Iris pigment epithelial cell (primary cell): ENCODE measurements around the gene SLC25A13.

ENCODE experiments used
- DNase-seq: peaks from one replicate; pipeline ENCODE4 v3.0.0-alpha.2; 2011; ENCODE audit warnings: low read depth

Gene SLC25A13

GRCh38 chr7:96238976-96239766, 82.7 kb downstream of the SLC25A13 start:
- peak; percentile 59 for DNase-seq

DNA sequence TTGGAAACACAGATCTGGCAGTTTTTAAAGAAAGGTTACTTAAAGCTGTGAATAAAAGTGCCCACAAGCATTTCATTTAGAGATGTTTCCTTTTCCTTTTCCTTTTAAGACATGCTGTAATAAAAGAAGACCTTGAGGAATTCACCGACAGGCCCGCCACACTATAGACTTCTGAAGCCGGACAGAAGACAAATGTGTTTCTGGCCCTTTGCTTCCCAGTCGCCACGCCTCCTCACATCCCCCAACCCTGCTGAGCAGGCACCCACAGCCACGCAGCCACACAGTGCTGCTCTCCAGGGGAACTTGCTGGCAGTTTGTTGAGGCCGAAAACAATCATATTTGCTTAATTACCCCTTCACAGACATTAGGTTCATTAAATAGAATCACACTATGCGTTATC, 83.4 kb downstream of the SLC25A13 start:
- DNase-seq: peak; percentile 21

GRCh38 chr7:96237040-96237439, 84.9 kb downstream of the SLC25A13 start:
- DNase-seq: no peak

- peak; percentile 97 for DNase-seq
These were observed 85.5 kb downstream of the SLC25A13 start for GRCh38 chr7:96236198-96237039.

DNA sequence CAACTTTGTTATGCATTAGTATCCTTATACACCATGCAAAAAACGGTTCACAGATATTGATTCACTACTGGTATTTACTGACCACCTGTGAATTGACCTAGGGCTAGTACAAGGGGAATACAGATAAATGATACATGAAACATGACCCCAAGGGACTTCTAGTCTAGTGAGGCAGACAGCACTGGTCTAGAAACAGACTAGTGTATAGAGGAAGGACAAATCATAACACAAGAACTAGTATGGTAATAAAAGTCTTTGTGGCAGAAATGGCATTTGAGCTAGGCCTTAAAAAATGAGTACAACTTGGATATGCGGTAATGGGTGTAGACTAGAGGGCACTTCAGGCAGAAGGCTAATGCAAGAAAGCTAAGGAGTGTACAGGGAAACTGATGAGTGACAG, 86.6 kb downstream of the SLC25A13 start:
- no peak for DNase-seq

DNA sequence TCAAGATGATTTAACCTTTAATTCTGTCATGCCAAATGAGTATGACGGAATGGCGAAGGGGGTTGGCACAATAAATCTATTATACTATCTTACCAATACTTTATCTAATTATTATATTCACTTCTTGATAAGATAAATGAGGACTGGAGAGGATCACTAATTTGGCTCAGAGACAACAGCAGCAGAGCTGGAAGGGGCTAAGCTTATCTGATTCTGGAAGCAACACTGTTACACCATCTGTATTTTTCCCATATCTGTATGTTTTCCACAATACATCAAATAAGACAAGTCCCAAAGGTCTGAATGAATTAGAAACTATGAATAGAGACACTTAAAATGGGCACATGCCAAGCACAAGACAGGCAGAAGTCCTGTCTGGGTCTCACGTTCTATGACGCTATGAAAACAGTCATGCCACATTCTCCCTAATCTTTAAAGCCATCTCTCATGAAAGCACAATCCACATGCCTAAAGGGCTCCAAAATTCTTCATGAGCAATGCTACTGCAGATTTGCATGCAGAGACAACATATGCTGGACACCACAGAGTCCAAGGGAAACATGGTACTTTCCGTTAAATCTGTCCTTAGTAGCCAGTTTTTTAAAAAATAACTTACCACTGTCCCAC, 88.3 kb downstream of the SLC25A13 start:
- DNase-seq: no peak

DNA sequence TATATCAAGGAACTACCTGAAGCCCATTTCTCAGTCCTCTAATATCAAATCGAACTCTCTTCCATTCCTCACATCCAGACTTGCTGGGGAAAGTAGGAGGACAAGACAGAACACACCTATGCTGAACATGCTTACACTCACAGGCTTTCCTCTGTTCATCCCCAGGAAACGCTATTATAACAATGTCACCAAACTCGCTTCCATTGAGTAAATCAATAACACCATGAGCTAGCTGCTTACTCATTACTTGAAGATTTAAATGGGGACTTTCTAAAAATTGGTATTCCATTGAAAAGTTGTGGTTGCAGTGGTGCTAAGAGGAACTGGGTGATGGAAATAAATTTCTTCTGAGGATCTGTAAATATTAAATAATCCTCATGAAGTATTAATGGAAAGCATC, 88.8 kb downstream of the SLC25A13 start:
- DNase-seq: no peak

DNA sequence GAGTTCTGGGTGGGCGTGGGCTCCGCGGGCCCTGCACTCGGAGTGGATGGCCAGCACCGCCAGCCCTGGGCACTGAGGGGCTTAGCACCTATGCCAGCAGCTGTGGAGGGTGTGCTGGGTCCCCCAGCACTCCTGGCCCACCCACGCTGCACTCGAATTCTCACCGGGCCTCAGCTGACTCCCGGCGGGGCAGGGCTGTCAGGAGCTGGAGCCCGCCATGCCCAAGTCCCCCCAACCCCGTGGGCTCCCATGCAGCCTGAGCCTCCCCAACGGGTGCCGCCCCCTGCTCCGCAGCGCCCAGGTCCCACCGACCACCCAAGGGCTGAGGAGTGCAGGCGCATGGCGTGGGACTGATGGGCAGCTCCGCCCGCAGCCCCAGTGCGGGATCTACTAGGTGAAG, 93.1 kb downstream of the SLC25A13 start:
- no peak for DNase-seq

GRCh38 chr7:96225251-96225650, 96.6 kb downstream of the SLC25A13 start:
- no peak for DNase-seq

- peak; percentile 36 for DNase-seq
These were observed 97.2 kb downstream of the SLC25A13 start for GRCh38 chr7:96224685-96225084.

GRCh38 chr7:96224073-96224472, 97.8 kb downstream of the SLC25A13 start:
- DNase-seq: no peak

DNA sequence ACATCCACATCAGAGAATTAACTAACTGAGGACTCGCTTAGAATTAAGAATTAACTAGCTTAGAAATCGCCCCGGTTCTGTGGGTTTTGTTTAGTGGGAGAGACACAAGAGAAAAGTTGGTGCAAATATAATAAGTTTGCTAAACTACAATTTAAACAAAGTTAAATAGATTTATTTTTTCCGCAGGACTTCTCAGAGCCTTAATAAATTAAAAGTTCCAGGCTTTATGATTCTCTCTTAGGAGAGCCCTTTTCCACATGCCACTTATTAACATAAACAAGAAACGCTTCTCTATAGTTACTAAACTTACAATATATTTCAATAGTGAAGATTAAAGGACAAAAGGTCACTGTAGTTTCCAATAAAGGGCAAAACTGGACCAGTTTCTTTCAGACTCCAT, 100.0 kb downstream of the SLC25A13 start:
- DNase-seq: no peak

- DNase-seq: peak; percentile 39
These were observed 102.3 kb downstream of the SLC25A13 start for GRCh38 chr7:96219378-96220130.

DNA sequence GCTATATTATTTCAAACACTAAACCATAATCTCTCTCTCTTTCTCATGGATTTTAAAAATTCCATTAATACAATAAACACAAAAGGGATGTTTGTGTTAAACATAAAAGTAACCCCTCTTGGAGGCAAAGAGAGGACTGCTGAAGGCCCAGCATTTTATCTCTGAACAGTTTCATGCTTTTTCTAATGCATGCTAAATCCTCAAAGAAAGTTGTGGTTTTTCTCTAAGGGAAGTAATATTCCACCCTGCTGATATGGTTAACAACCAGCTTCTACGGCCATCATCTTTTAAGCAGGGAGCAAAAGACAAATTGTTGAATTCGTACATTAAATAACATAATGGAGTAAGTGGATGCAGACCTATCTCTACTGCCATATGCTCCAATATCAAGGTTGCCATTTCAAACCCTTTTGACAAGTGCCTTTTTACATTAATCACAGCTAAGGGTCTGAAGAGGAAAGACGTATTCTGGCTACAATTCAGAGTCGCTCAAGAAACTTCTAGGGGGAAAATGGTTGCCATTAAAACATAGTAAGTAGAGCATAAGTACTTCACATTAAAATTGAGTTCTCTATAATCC, 103.1 kb downstream of the SLC25A13 start:
- no peak for DNase-seq

GRCh38 chr7:96217147-96217546, 104.8 kb downstream of the SLC25A13 start:
- no peak for DNase-seq

DNA sequence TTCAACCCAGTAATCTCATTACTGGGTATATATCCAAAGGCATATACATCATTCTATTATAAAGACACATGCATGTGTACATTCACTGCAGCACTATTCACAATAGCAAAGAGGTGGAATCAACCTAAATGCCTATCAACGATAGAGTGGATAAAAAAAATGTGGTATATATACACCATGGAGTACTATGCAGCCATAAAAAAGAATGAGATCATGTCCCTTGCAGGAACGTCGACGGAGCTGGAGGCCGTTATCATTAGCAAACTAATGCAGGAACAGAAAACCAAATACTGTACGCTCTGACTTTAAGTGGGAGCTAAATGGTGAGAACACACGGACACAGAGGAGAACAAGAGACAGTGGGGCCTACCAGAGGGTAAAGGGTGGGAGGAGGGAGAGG, 105.5 kb downstream of the SLC25A13 start:
- no peak for DNase-seq

DNA sequence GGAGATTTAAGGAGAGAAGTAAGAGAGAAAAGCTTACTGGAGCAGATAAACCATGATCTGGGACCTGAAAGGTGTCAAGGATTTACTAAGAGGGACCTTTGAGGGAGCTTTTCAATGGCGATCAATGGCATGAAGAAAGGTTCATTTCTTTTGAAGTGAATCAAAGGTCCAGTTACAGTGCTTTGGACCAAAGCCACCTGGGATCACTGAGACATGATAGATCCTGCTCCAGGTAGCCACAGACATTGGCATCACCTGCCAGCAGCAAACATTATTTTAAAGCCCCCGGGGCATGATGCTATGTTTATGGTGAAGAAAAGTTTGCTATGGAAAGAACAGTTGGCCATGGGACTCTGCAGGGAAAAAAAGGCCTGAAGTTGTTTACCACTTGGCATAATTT, 109.4 kb downstream of the SLC25A13 start:
- no peak for DNase-seq

DNA sequence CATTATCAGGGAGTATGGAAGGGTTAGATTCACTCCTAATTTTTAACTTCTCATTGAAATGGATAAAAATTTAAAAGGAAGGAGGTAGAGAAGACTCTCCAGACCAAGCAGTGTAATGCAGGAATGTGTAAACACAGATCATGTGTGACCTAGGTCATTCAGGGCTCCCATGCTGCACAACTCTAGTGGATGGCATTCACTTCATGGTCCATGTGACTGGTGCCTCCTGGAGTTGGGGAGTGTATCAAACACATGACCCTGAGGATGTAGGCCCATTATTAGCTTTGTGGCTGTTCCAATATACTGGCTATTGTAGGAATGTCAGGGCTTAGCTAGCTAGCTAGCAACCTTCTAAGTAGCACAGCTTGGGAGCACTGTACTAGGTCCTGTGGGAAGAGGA, 109.9 kb downstream of the SLC25A13 start:
- no peak for DNase-seq

DNA sequence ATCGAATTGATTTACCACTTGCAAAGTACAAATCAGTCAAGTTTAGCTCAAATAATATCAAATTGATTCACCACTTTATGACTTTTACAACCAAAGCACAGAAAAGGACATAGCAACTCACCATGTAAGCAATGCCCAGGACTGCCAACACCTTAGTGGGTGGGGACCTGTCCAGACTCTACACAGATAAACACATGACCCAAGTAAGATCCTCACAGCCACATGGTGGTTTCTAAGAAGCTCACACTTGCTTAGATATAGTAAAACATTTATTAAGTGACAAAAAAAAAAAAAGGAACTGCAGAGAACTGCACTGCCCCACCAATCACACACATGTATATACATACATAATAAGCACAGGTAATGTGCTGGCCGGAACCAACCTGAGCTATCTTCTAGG, 116.2 kb downstream of the SLC25A13 start:
- no peak for DNase-seq

DNA sequence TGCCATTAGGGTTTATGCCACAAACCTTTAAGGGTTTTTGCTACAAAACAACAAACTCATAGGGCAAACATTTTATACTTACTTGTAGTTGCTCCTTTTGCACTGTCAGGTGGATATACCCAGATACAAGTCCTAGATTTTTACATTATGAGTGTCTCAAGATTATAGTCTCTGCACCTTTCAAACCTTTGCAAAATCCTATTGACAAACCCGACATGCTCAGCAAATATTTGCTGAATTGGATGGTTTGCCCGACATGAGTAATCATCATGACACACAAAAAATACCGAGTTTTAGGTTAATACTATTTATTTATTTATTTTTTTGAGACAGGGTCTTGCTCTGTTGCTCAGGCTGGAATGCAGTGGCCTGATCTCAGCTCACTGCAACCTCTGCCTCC, 117.3 kb downstream of the SLC25A13 start:
- no peak for DNase-seq

DNA sequence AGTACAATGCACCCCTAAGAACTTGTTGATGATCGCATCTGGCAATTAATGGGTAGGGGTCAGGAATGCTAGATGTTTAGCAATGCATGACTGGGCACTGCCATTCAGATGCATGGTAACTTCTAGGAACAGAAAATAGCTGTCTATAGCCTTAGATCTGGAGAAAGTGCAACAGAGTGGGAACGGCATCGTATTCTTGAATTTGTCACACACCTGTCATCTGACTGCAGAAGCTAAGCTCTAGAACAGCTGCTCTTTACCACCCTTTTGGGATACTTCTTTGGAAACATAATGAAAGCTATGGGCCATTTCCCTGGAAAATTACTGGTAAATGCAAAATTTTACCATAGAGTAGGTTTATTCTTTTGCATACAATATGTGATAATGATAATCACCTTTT, 118.1 kb downstream of the SLC25A13 start:
- DNase-seq: no peak

- no peak for DNase-seq
These were observed 119.8 kb downstream of the SLC25A13 start for GRCh38 chr7:96202102-96202501.
